Islet of Langerhans (tissue), 1 donor: ENCODE measurements around the gene CSAD.
"Not testable (repeated sequence)": the region's sequence is repeated elsewhere in the genome, so short reads cannot be mapped to it uniquely, and the experiment has no call there.

Source experiments
- FAIRE-seq: peaks from one replicate; lab custom pipeline; 2011; peaks lifted over from hg19 to GRCh38; lab: Jason Lieb, UNC

Gene CSAD

GRCh38 chr12:53217931-53218307 is 37.2 kb upstream of the CSAD start:
- no peak for FAIRE-seq

DNA sequence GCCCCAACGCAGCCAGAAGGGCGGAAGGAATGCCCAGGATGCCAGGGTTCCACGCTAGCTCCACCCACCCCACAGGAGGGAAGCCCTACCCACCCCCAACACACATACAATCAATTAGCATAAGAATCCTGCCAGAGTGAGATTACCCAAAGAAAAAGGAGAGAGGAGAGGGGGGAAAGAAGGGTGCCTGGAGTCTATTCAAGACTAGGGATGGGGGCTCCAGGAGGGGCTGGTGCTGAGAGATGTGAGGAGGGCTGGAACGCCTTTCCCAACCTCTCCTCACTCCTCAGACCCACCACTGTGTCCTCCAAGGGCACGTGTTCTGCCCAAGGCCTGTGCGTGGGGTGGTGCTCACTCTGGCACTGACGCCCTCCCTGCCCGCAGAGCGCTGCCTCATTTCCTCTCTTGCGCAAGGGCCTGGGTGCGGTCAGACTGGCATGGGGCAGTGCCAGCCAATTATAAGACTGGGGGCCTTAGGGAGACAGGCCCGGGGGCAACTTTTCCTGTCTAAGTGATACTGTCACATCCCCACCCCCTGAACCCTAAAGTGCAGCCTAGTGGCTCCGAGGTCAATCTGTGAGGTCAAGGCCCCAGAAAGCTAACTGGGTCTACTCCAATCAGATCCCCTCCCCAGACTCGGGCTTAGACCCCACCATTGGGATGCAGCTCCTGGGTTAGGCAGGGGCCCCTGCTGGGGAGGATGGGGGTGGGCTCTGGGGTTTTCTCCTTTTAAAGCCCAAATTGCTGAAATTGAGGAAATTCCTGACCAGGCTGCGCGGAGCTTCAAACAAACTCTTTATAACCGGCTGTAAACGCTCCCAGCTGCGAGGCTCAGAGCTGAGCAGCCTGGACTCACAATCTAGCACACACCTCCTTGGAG is 36.6 kb upstream of the CSAD start:
- no peak for FAIRE-seq

GRCh38 chr12:53215497-53215896 is 34.8 kb upstream of the CSAD start:
- no peak for FAIRE-seq

DNA sequence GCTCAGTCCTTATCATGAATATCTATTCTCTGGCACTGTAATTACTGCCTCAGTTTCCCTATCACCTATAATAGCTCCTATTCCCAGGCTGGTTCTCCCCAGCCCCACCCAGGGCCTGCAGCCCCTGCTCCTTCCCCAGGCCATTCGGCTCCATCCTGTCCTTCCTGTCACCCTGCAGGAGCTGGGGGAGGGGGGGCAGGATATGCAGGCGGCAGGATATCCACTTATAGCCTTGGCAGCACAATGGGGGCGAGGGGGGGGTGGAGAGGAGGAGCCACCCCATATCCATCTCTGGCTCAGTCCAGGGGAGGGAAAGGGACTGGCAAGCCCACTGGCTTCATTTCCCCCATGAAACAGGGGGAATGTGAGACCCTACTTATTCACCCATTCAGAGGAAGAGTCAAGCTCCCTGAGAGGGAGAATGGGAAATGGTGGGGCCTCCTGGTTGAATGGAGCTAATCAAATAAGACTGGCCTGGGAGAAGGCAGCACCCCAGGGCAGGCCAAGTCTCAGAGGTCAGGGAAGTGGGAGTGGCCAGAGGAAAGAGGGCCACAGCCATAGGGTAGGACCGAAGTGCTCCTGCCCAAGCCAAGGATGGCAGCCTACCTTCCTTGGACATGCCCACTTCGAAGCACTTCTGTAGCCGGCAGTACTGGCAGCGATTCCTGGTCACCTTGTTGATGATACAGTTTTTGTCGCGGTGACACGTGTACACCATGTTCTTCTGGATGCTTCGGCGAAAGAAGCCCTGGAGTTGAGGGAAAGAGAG is 34.1 kb upstream of the CSAD start:
- no peak for FAIRE-seq

DNA sequence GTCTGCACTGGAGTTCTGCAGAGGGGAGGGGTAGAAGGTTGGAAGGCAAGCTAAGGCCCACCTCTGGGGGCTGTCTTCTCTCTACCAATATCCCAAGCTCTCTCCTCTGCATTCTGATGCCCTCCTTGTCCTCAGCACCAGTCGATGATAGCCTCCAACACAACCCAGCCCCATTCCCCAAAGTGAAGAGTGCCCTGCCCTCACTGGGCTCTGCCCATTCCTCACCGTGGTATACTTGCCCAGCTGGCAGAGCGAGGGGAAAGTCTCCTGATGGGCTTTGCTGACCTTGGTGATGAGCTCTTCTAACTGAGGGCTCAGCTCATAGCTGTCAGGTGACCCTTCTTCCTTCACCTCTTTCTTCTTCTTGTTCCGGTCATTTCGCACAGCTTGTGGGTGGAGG is 33.5 kb upstream of the CSAD start:
- no peak for FAIRE-seq

- FAIRE-seq = no peak
These were observed 32.6 kb upstream of the CSAD start for GRCh38 chr12:53213348-53213747.

- no peak for FAIRE-seq
These were observed 32.2 kb upstream of the CSAD start for GRCh38 chr12:53212931-53213330.

DNA sequence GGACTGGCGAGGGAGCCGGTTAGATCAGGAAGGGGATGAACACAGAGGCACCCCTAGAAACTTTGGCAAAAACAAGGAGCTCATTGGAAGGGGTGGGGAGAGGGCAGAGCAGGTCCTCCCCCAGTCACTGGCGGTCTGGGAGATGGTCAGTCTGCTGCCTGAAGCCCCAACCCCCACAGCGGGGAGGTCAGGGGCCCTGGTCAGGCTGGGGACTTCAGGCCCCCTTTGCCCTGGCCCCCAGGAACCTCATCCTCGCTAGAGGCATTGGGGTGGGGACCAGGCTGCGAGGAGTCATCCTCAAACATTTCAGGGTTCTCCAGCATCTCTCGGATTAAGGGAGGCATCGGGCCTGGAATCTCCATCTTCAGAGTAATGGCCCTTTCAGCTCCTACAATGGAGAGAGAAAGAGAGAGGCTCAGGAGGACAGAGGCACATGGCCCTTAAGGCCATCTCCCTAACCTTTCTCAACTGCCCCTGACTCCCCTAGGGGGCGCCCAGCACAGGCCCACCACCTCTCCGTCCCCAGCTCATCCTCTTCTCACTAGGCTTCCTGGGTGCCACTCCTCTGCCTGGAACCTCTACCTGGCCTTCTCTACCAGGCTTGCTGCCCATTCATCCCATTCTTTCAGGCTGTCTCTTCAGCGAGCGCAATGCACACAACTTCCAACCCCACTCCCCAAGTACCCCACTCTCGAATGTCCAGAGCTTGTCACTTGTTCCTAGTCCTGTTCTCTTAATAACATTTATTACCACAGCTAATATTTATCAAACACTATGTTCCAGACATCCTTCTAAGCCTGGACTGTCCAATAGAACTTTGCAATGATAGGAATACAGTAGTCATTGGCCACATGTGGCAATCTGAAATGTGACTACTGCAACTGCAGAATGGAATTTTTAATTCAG is 31.0 kb upstream of the CSAD start:
- FAIRE-seq = no peak

DNA sequence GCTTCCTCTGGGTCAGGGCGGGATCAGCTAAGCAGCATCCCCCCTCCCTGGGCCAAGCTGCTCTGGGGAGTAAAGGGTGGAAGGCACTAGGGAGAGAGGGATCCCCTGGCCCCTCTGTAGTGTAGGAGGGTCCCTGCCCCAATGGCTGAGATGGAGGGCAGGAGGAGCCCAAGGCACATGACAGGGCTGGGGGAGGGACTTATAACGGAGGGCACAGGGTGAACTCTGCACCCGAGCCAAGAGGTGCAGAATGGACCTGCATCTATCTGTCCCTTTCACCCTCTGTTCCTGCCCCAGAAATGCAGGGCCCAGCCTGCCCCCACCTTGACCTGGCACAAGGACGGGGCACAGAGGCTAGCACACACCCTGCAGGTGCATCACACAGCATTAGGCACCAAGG is 30.1 kb upstream of the CSAD start:
- FAIRE-seq = no peak

GRCh38 chr12:53208877-53209463 is 28.2 kb upstream of the CSAD start:
- no peak for FAIRE-seq

- FAIRE-seq = no peak
These were observed 27.7 kb upstream of the CSAD start for GRCh38 chr12:53208435-53208834.

- no peak for FAIRE-seq
These were observed 26.3 kb upstream of the CSAD start, which contains the start of gene ITGB7 for GRCh38 chr12:53207042-53207441. Gene ITGB7, minus strand, starts transcription at chr12:53207251. Its CDS starts 6,808 bp downstream, at chr12:53200443.

DNA sequence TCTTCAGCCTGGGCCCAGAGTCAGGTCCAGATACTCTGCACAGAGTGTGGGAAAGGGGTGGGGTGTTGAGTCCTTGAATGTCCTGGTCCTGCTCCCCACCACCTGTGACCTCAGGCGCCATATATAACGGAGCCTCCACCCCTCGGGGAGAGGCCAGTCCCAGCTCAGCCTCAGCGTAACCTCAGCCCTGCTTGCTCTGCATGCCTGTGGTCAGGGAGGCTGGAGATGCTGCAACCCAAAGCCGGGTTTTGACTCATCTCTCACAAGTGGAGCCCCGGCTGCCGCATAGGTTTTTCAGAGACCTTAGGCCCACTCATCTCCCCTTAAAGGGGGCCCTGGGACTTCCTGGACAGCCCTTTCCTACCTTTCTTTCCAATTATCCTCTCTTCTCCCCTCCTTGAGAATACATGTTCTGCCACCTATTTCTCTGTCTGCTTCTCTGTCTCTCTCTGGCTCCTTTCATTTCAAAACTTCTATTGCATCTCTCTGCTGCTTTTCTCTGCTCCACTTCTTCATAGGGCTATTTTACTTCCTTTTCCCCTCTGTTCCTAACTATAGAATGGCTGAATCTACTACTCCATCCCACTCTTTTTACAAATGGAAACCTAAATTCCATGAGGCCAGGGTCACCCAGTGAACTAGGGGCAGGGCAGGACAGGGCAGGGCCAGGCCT is 25.2 kb upstream of the CSAD start:
- no peak for FAIRE-seq

- no peak for FAIRE-seq
These were observed 23.6 kb upstream of the CSAD start for GRCh38 chr12:53204351-53204750.

DNA sequence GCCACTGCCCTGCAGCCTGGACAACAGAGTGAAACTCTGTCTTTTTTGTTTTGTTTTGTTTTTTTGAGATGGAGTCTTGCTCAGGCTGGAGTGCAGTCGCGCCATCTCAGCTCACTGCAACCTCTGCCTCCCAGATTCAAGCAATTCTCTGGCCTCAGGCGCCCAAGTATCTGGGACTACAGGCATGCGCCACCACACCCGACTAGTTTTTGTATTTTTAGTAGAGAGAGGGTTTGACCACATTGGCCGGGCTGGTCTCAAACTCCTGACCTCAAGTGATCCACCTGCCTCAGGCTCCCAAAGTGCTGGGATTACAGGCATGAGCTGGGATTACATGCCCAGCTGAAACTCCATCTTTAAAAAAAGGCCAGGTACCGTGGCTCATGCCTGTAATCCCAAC is 21.6 kb upstream of the CSAD start:
- not testable (repeated sequence) for FAIRE-seq

GRCh38 chr12:53201639-53202038 is 20.9 kb upstream of the CSAD start:
- no peak for FAIRE-seq

GRCh38 chr12:53201177-53201541 is 20.4 kb upstream of the CSAD start:
- FAIRE-seq = no peak

DNA sequence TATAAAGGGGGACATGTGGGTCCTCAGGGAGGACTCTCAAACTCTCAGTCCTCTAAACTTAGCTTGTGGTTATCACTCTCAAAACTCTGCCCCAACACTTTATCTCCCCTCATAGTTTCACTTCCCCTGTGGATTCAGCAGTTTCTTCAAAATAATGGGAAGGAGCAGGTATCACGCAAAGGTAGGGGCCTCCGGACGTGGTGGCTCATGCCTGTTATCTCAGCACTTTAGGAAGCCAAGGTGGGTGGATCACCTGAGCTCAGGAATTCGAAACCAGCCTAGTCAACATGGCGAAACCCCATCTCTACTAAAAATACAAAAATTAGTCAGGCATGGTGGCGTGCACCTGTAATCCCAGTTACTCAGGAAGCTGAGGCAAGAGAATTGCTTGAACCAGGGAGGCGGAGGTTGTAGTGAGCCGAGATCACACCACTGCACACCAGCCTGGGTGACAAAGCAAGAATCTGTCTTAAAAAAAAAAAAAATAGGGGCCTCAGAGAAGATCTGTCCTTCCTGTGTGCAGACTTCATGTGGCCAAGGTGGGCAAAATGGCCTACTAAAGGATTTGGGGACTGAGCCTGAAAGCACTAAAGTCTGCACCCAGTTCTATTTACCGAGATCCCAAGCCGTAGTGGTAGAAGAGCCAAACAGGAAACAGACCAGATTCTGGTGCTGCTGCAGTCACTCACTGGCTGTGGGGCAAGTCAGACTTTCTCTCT is 19.9 kb upstream of the CSAD start:
- FAIRE-seq = no peak

DNA sequence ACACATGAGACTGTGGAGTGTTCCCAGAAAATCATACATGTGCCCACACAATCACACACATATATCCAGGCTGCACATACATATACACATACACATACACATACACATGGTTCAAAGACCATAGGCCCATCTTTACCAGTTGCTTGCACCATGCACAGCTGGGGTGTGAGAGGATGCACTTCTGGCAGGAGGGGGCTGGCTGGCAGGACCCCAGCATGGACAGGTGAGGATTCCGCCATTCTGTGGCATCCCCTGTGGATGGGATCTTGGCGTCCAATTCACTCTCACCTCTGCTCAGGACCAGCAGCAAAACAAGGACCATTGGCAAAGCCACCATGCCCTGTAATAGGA is 19.4 kb upstream of the CSAD start:
- no peak for FAIRE-seq

GRCh38 chr12:53199700-53200099 is 19.0 kb upstream of the CSAD start:
- no peak for FAIRE-seq

DNA sequence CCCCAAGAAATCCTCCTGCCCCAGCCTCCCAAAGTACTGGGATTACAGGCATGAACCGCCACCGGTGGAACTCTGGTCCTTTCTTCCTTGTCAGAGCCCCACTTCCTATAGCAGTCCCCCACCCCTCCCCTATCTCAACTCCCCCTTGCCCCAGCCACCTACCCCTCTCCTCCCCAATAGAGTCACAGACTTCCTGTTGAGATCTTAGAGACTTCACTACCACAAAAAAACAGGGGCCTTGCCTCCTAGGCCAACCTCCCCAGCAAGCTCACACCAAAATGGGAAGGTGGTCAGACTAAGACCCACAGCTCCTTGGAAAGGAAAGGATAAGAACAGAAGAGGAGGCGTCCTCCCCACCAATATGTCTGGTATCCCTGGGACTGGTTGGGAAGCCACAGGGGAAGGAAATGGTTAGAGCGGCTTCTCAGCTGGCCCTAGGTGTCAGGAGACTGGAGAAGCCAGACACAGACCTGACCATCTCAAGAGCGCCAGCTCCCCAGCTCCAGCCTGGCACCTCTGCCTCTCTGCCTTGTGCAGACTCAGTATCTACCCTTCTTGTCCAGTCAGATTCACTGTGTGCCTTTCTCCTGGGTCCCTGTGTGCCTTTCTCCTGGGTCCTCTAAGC is 17.9 kb upstream of the CSAD start:
- FAIRE-seq = no peak
